ENCODE measurements around the gene ZNF839. TPM values are rescaled to one million over a fixed set of nuclear protein-coding genes. Genes with fewer than 3 reads are reported as not detected.

ZNF839 gene
- total RNA-seq, 4 donors from 2014 or later: 10.6 to 19.9 (median 13.8) TPM

GRCh38 chr14:102390064-102390855 lies 70.7 kb downstream of the ZNF839 start:
- Histone ChIP-seq H3K36me3 (peaks cover 0 to 38% (median 0%) of the 10 kb centered on the region in 3 donors), H3K27me3 (no peaks in the 10 kb centered on the region), H3K4me3 (no peak overlapping the region), H3K9me3 (no peaks in the 10 kb centered on the region), H3K27ac (peak overlapping the region in 1 of 4 donors; percentile 50), H3K4me1 (peaks cover 0 to 22% (median 4%) of the 10 kb centered on the region in 4 donors)
- 29 to 38% methylated on average over 2 of the region's 2 CpGs for WGBS, 2 donors
- TF ChIP-seq EP300 (IDR thresholded peaks at IDR 0.05) (no peak), POLR2A (IDR thresholded peaks at IDR 0.05) (no peak)
- TF ChIP-seq, protein P1, sequence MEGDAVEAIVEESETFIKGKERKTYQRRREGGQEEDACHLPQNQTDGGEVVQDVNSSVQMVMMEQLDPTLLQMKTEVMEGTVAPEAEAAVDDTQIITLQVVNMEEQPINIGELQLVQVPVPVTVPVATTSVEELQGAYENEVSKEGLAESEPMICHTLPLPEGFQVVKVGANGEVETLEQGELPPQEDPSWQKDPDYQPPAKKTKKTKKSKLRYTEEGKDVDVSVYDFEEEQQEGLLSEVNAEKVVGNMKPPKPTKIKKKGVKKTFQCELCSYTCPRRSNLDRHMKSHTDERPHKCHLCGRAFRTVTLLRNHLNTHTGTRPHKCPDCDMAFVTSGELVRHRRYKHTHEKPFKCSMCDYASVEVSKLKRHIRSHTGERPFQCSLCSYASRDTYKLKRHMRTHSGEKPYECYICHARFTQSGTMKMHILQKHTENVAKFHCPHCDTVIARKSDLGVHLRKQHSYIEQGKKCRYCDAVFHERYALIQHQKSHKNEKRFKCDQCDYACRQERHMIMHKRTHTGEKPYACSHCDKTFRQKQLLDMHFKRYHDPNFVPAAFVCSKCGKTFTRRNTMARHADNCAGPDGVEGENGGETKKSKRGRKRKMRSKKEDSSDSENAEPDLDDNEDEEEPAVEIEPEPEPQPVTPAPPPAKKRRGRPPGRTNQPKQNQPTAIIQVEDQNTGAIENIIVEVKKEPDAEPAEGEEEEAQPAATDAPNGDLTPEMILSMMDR (IDR thresholded peaks at IDR 0.05): no peak
- no peak for DNase-seq (ENCODE audit: low spot score in 2 of 2)

Other genes starting within 250 kb of the ZNF839 start
- gene HSP90AA1, start 232.7 kb upstream of the ZNF839 start, total RNA-seq: 100 to 1,000 TPM; 185 to 396 (median 265) TPM
- 10 to 100 TPM; 15.0 to 26.7 (median 18.3) TPM for gene WDR20, start 179.8 kb upstream of the ZNF839 start, total RNA-seq
- gene MOK, start 14.6 kb upstream of the ZNF839 start, total RNA-seq: 10 to 100 TPM; 27.6 to 29.3 (median 28.8) TPM
- gene CINP, start 43.1 kb downstream of the ZNF839 start, total RNA-seq: 10 to 100 TPM; 21.2 to 40.2 (median 31.2) TPM
- 10 to 100 TPM; 21.2 to 77.7 (median 32.8) TPM for gene TECPR2, start 43.2 kb downstream of the ZNF839 start, total RNA-seq
- gene ANKRD9, start 190.0 kb downstream of the ZNF839 start, total RNA-seq: 10 to 100 TPM; 11.4 to 39.3 (median 26.2) TPM

All from tibial nerve (tissue), 4 donors.